Brain microvascular endothelial cell (primary cell): Measurements from ENCODE around the gene DAGLA.
A peak's percentile ranks its signal among the peaks of the same experiment; 100 is the strongest.

Source experiments
- DNase-seq: peaks from one replicate; pipeline ENCODE4 v3.0.0-alpha.2; 2020
- H3K27ac ChIP-seq: fragments of 250-450 bp; sonication (Bioruptor Pico); 2 replicates; pipeline ENCODE4 v1.5.1; 2020; ENCODE audit warnings: mild to moderate bottlenecking, moderate library complexity
- H3K27me3 ChIP-seq: fragments of 250-450 bp; sonication (Bioruptor Pico); replicated peaks from 2 replicates; pipeline ENCODE4 v1.5.1; 2020; ENCODE audit warnings: mild to moderate bottlenecking
- H3K36me3 ChIP-seq: fragments of 250-450 bp; sonication (Bioruptor Pico); replicated peaks from 2 replicates; pipeline ENCODE4 v1.5.1; 2020; ENCODE audit warnings: mild to moderate bottlenecking
- H3K4me3 ChIP-seq: 2 replicates; pipeline ENCODE4 v1.5.1; 2011; ENCODE audit warnings: low read depth, mild to moderate bottlenecking, control low read depth, low read length, moderate library complexity
- CTCF ChIP-seq: IDR thresholded peaks from 2 replicates; pipeline ENCODE4 v1.5.1; 2011; ENCODE audit warnings: low read depth, mild to moderate bottlenecking, moderate library complexity, low read length, control low read depth, inconsistent platforms; ENCODE audit errors: missing control alignments
- in situ Hi-C: cut with HindIII; loops from 2 replicates; pipeline ENCODE4 v1.10.0; 2017; ENCODE audit warnings: low sequenced_read_pairs, low pct_ligation_motif_present

Gene DAGLA

DNA sequence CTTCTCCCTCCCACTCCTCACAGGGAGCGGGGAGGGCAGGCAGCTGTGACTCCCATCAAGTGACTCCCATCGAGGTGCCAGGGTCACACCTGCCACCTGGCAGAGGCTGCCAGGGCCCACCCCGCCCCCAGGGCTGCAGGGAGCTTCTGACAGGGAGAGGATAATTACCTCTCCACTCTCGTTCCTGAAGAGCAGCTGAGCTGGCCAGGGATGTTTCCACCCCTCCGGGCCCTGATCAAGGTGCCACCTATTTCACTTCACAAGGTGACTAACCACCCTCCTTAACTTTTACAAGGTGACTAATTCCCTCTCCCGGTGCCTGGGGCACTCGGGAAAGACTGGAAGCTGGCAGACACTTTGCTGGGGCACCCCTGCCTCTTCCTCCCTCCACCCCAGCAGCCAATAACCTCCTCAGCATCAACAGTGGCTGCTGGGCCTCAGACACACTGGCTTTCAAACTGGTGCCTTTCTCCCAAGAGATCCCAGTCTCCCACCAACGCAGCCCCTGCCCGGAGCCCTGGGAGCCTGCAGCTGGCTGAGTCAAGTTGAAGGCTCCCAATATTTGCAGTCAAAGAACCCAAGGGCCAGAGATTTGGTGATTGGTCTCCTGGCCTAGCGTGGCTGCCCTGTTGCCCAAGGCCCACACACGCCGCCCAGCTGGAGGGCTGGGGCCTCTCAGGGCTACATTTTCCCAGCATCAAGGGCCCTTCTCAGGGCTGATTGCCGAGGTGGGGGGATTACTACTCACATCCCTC is 50.2 kb downstream of the DAGLA start:
- H3K27ac ChIP-seq: no peak overlapping the region
- no peak overlapping the region for H3K4me3 ChIP-seq
- H3K36me3 ChIP-seq: peaks cover 6% of the 10 kb centered on the region
- no peaks in the 10 kb centered on the region for H3K27me3 ChIP-seq
- DNase-seq: no peak
- no peak for TF ChIP-seq CTCF
- in situ Hi-C loops: no loop called here

DNA sequence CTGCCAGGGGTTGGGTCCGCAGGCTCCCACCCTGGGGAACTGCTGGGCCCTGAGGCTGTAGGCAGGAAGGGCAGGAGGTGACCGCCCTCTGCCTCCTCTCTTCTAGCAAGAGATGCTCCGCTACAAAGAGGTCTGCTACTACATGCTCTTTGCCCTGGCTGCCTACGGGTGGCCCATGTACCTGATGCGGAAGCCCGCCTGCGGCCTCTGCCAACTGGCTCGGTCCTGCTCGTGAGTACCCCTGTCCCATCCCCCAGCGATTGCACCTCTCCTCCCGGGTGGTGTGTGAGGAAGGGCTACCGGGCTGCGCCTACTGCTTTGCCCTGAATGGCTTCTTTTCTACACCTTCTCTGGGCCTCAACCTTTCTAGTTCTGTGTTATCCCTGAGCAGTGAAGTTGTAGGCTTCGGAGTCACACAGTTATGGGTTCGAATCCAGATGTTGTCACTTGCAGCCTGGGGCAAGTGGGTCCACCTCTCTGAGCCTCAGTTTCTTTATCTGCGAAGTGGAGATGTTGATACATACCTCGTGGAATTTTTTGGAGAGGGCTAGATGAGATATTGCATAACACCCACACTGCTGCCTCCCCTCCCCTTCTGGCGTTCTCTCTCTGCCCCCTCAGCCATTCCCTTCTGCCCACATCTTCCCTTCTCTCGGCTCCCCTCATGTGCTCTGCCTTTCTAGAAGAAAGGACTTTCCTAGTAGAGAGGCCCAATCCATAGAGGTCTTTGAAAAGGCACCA is 51.2 kb downstream of the DAGLA start:
- no peak for TF ChIP-seq CTCF
- Histone ChIP-seq H3K36me3 (peaks cover 13% of the 10 kb centered on the region), H3K27me3 (no peaks in the 10 kb centered on the region), H3K4me3 (no peak overlapping the region), H3K27ac (no peak overlapping the region)
- DNase-seq: no peak
- in situ Hi-C loops: no loop called here

- in situ Hi-C loops: no loop called here
- TF ChIP-seq CTCF: no peak
- no peak for DNase-seq
- Histone ChIP-seq H3K27ac (no peak overlapping the region), H3K36me3 (peaks cover 14% of the 10 kb centered on the region), H3K27me3 (no peaks in the 10 kb centered on the region), H3K4me3 (no peak overlapping the region)
Observed at GRCh38 chr11:61731952-61732675, 51.9 kb downstream of the DAGLA start.

GRCh38 chr11:61732705-61733104 is 52.5 kb downstream of the DAGLA start:
- peaks cover 14% of the 10 kb centered on the region for H3K36me3 ChIP-seq
- no peak for TF ChIP-seq CTCF
- in situ Hi-C loops: no loop called here
- H3K4me3 ChIP-seq: no peak overlapping the region
- DNase-seq: no peak
- H3K27ac ChIP-seq: no peak overlapping the region
- no peaks in the 10 kb centered on the region for H3K27me3 ChIP-seq

DNA sequence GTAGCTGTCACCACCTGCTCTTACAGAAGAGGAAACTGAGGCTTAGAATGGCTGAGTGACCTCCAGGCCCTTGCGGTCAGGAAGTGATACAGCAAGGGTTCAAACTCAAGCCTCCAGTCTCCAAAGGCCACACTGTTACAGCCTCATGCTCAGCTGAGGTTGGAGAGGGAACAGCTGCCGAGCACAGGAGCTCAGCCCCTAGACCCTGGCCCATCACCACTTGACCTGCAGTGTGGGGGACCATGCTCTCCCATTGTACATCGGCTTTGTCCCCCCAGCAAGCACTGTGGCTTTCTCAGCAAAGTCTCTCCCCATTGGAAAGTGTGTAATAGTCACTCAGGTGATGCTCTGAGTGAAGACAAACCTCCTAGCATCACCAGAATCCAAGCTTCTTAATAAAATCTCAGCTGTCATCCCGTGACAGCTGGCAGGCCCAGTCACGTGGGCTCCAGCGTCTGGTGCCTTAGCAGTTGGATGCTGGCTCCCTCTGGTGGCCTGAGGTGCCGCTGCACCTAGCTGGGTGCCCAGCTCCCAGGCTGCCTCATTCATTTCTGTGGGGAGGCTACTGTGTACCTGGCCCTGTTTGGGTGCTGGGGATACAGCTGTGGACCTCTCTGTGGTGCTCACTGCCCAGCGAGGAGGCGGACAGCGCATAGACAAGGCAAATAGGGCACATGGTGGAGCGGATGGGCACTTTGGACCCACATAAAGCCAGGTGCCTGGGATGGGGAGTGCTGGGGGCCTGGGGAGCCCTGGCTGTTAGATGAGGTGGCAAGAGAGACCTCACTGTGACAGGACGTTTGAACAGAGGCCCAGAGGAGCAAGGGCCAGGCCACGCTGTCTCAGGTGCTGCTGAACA is 53.2 kb downstream of the DAGLA start:
- in situ Hi-C loops: no loop called here
- DNase-seq: peak; percentile 75
- H3K27ac ChIP-seq: no peak overlapping the region

More for the DNA sequence above, 53.2 kb downstream of the DAGLA start:
- TF ChIP-seq CTCF: peak; percentile 99
- H3K4me3 ChIP-seq: no peak overlapping the region
- H3K27me3 ChIP-seq: no peaks in the 10 kb centered on the region
- H3K36me3 ChIP-seq: peaks cover 11% of the 10 kb centered on the region
